AG04449 (cell line): ENCODE measurements around the gene AGPAT4.

ENCODE experiments used
- CTCF ChIA-PET: fragments of 350-600 bp; formaldehyde crosslinking; extraction: SDS; loops from one replicate; lab custom pipeline; 2021; ENCODE audit warnings: antibody characterized with exemption; lab: Yijun Ruan, JAX
- POLR2A ChIA-PET: fragments of 400-600, 350-600 bp; formaldehyde crosslinking; extraction: SDS; loops from one replicate; lab custom pipeline; 2020; ENCODE audit warnings: antibody characterized with exemption, inconsistent platforms; lab: Yijun Ruan, JAX
- DNase-seq: peaks from one replicate; pipeline ENCODE4 v3.0.0-alpha.2; 2010; ENCODE audit warnings: low read depth, low spot score
- H3K4me3 ChIP-seq: 2 replicates; pipeline ENCODE4 v1.5.1; 2011; ENCODE audit warnings: low read depth, mild to moderate bottlenecking, control low read depth, low read length
- TF ChIP-seq, protein P1 (sequence below): IDR thresholded peaks from one replicate; pipeline ENCODE4 v1.5.1; 2011; ENCODE audit warnings: mild to moderate bottlenecking, moderate library complexity, low read length, control low read depth, inconsistent platforms; ENCODE audit not compliant: insufficient read depth; ENCODE audit errors: missing control alignments

Gene AGPAT4

GRCh38 chr6:161230339-161230738, 43.5 kb downstream of the AGPAT4 start:
- TF ChIP-seq, protein P1, sequence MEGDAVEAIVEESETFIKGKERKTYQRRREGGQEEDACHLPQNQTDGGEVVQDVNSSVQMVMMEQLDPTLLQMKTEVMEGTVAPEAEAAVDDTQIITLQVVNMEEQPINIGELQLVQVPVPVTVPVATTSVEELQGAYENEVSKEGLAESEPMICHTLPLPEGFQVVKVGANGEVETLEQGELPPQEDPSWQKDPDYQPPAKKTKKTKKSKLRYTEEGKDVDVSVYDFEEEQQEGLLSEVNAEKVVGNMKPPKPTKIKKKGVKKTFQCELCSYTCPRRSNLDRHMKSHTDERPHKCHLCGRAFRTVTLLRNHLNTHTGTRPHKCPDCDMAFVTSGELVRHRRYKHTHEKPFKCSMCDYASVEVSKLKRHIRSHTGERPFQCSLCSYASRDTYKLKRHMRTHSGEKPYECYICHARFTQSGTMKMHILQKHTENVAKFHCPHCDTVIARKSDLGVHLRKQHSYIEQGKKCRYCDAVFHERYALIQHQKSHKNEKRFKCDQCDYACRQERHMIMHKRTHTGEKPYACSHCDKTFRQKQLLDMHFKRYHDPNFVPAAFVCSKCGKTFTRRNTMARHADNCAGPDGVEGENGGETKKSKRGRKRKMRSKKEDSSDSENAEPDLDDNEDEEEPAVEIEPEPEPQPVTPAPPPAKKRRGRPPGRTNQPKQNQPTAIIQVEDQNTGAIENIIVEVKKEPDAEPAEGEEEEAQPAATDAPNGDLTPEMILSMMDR = no peak
- no peak for DNase-seq
- CTCF ChIA-PET = interaction anchor here (0.8 to 0.9 kb wide), 2 partner anchors 15 to 300 kb away, joined by 3 to 4 read pairs; no protein-coding TSS in a partner anchor
- no peak overlapping the region for H3K4me3 ChIP-seq
- POLR2A ChIA-PET = no interaction called here

DNA sequence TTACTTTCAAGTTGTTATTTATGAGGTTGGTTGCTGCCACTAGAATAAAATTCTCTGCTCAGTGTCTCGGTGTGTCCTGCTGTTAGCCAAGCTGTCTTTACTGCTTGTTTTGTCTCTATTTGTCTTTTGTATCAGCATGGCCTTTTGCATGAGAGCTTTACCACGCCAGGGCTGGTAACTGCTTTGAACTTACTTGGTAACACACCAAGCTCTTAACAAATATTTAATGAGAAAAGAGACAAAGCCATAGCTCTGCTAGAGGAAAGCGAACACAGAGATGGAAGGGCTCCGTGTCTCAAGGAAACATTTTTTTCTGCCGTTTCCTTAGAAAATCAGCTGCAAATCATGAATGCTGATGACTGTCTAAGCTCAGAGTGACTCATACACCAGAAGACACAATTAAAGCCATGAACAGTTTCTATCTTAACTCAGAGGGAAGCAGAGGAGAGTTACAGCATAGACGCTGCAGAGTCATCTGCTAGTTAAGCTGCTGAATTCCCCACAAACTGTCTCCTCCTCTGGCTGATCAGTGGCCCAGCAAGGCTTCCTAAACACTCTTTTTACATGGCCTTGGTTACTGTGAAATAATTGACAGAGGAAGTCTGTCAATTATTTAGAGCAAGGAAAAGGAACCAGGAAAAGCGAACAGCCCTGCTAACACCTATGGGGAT, 44.8 kb downstream of the AGPAT4 start:
- POLR2A ChIA-PET = interaction anchor here (0.6 to 1.1 kb wide), 4 partner anchors 14 to 1158 kb away, joined by 3 to 5 read pairs (median 4); partner anchors contain the start of gene AGPAT4
- CTCF ChIA-PET = interaction anchor here (0.7 to 1.2 kb wide), 3 partner anchors 9 to 14 kb away, joined by 3 to 5 read pairs (median 4); no protein-coding TSS in a partner anchor
- TF ChIP-seq, protein P1 = no peak
- peak; percentile 77 for DNase-seq
- peak overlapping the region; percentile 29 for H3K4me3 ChIP-seq

GRCh38 chr6:161228096-161228495, 45.8 kb downstream of the AGPAT4 start:
- ChIA-PET CTCF (no interaction called here), POLR2A (no interaction called here)
- TF ChIP-seq, protein P1 = no peak
- no peak for DNase-seq
- H3K4me3 ChIP-seq = no peak overlapping the region

GRCh38 chr6:161227004-161227960, 46.6 kb downstream of the AGPAT4 start:
- DNase-seq = no peak
- ChIA-PET POLR2A (no interaction called here), CTCF (interaction anchor here (1.3 kb wide), 1 partner anchor 9 kb away, joined by 3 read pairs; no protein-coding TSS in a partner anchor)
- TF ChIP-seq, protein P1 = no peak
- H3K4me3 ChIP-seq = no peak overlapping the region

GRCh38 chr6:161226009-161226964, 47.6 kb downstream of the AGPAT4 start:
- TF ChIP-seq, protein P1 = no peak
- DNase-seq = no peak
- ChIA-PET CTCF (interaction anchor here (1.3 kb wide), 1 partner anchor 8 kb away, joined by 3 read pairs; no protein-coding TSS in a partner anchor), POLR2A (no interaction called here)
- no peak overlapping the region for H3K4me3 ChIP-seq
